Keratinocyte (primary cell): Measurements from ENCODE around the gene RIPPLY1. TPM values are rescaled to one million over a fixed set of nuclear protein-coding genes. Genes with fewer than 3 reads are reported as not detected.

ENCODE experiments used
- DNase-seq: peaks from one replicate; pipeline ENCODE4 v3.0.0-alpha.2; 2011; ENCODE audit warnings: low read depth, missing footprints, low spot score
- FAIRE-seq: peaks from 2 replicates; lab custom pipeline; 2011; peaks lifted over from hg19 to GRCh38; lab: Jason Lieb, UNC
- H2AFZ ChIP-seq: 2 replicates; pipeline ENCODE4 v1.6.0; 2012; ENCODE audit warnings: low read length, control low read depth, inconsistent platforms; ENCODE audit not compliant: control insufficient read depth
- H3K27ac ChIP-seq: 2 replicates; pipeline ENCODE4 v1.5.1; 2011; ENCODE audit warnings: low read length; ENCODE audit not compliant: control insufficient read depth, insufficient read depth
- H3K27me3 ChIP-seq: 3 replicates; pipeline ENCODE4 v1.6.0; 2011; ENCODE audit warnings: low read length; ENCODE audit not compliant: control insufficient read depth, insufficient read depth; ENCODE audit errors: extremely low read depth
- H3K36me3 ChIP-seq, 2 experiments: 2 replicates in 1 of 2; 3 replicates in 1 of 2; pipeline ENCODE4 v1.5.1; 2011; ENCODE audit warnings: low read length in 2 of 2, mild to moderate bottlenecking in 1 of 2; ENCODE audit not compliant: control insufficient read depth in 2 of 2, insufficient read depth in 2 of 2; ENCODE audit errors: extremely low read depth in 1 of 2
- H3K4me1 ChIP-seq: 3 replicates; pipeline ENCODE4 v1.5.1; 2011; ENCODE audit warnings: low read length; ENCODE audit not compliant: control insufficient read depth, insufficient read depth; ENCODE audit errors: extremely low read depth
- H3K4me2 ChIP-seq: 3 replicates; pipeline ENCODE4 v1.6.0; 2011; ENCODE audit warnings: low read depth, low read length; ENCODE audit not compliant: control insufficient read depth, insufficient read depth; ENCODE audit errors: extremely low read depth
- H3K4me3 ChIP-seq, 3 experiments: fragments of 200-600 bp in 1 of 3; sonication (generic) in 1 of 3; 2 replicates in 2 of 3; 3 replicates in 1 of 3; pipeline ENCODE4 v1.5.1; 2011 to 2016; ENCODE audit warnings: low read length in 3 of 3, mild to moderate bottlenecking in 3 of 3, control low read depth in 2 of 3, inconsistent platforms in 1 of 3, low read depth in 1 of 3, mixed read lengths in 1 of 3, mixed run types in 1 of 3, moderate library complexity in 1 of 3; ENCODE audit not compliant: control insufficient read depth in 2 of 3, insufficient read depth in 2 of 3; ENCODE audit errors: extremely low read depth in 1 of 3
- H3K79me2 ChIP-seq: 2 replicates; pipeline ENCODE4 v1.6.0; 2012; ENCODE audit warnings: low read length; ENCODE audit not compliant: control insufficient read depth, insufficient read depth
- H3K9ac ChIP-seq: 3 replicates; pipeline ENCODE4 v1.6.0; 2011; ENCODE audit warnings: low read length; ENCODE audit not compliant: control insufficient read depth, insufficient read depth; ENCODE audit errors: extremely low read depth
- H3K9me1 ChIP-seq: 3 replicates; pipeline ENCODE4 v1.6.0; 2011; ENCODE audit warnings: low read length; ENCODE audit not compliant: control insufficient read depth, insufficient read depth; ENCODE audit errors: extremely low read depth
- H3K9me3 ChIP-seq: 2 replicates; pipeline ENCODE4 v1.5.1; 2012; ENCODE audit warnings: low read depth, low read length; ENCODE audit not compliant: control insufficient read depth
- H4K20me1 ChIP-seq: 3 replicates; pipeline ENCODE4 v1.6.0; 2011; ENCODE audit warnings: low read length; ENCODE audit not compliant: control insufficient read depth, insufficient read depth; ENCODE audit errors: extremely low read depth
- CTCF ChIP-seq, 3 experiments: IDR thresholded peaks in 1 of 3; conservative IDR thresholded peaks in 1 of 3; optimal IDR thresholded peaks in 1 of 3; 2 replicates in 2 of 3; 3 replicates in 1 of 3; pipeline versions ENCODE3 to v1.5.1; 2011; ENCODE audit warnings: low read length in 3 of 3, mild to moderate bottlenecking in 3 of 3, moderate library complexity in 2 of 3, control low read depth in 1 of 3, inconsistent platforms in 1 of 3; ENCODE audit not compliant: insufficient read depth in 2 of 3; ENCODE audit errors: extremely low read depth in 1 of 3
- EZH2 ChIP-seq: IDR thresholded peaks from one replicate; pipeline ENCODE4 v1.6.1; 2012; ENCODE audit warnings: inconsistent platforms, mild to moderate bottlenecking, low read length, moderate library complexity
- dilution Hi-C: fragments of 300-500 bp; cut with MboI; formaldehyde crosslinking; loops from one replicate; pipeline ENCODE4 v1.7.0; 2020; ENCODE audit warnings: low sequenced_read_pairs; ENCODE audit not compliant: extremely low pct_ligation_motif_present
- polyA plus RNA-seq, 5 experiments: library from polyadenylated mRNA; depleted of rRNA in 3 of 5; stranded (reverse) in 3 of 5; stranded (forward) in 1 of 5; unstranded in 1 of 5; fragments of >200 nt; gene quantifications; 1 replicate in 1 of 5; 2 replicates in 3 of 5; 3 replicates in 1 of 5; pipeline versions ENCODE4 v1.2.1 to v1.2.3, GENCODE V29; 2011 to 2012; ENCODE audit warnings: missing spikeins in 2 of 5, low read depth in 1 of 5, low replicate concordance in 1 of 5

Gene RIPPLY1
- polyA plus RNA-seq, 1 donor (not counting 4 experiments of a cell fraction or from before 2014, with no cell fraction given), result not detected

- H2AFZ ChIP-seq, result no peak overlapping the region
- no peaks in the 10 kb centered on the region for H3K9me3 ChIP-seq
- peaks cover 5% of the 10 kb centered on the region for H3K27me3 ChIP-seq
- no peaks in the 10 kb centered on the region for H3K36me3 ChIP-seq
- FAIRE-seq (no peak), DNase-seq (no peak)
- no peak overlapping the region for H3K4me2 ChIP-seq
- no peaks in the 10 kb centered on the region for H4K20me1 ChIP-seq
- dilution Hi-C loops, result no loop called here
- H3K9me1 ChIP-seq, result no peaks in the 10 kb centered on the region
- no peaks in the 10 kb centered on the region for H3K4me1 ChIP-seq
- H3K27ac ChIP-seq, result no peak overlapping the region
- H3K4me3 ChIP-seq, result no peak overlapping the region
- TF ChIP-seq CTCF (optimal IDR thresholded peaks at IDR 0.05 in 1 of 3, IDR thresholded peaks at IDR 0.05 in 1 of 3, conservative IDR thresholded peaks at IDR 0.05 in 1 of 3; ENCODE audit: extremely low read depth in 1 of 3, insufficient read depth in 2 of 3, low read length in 3 of 3) (no peak), EZH2 (no peak)
- no peak overlapping the region for H3K9ac ChIP-seq
- no peaks in the 10 kb centered on the region for H3K79me2 ChIP-seq
Observed at GRCh38 chrX:106928227-106928626, 25.1 kb upstream of the RIPPLY1 start.

- Histone ChIP-seq H3K9ac (no peak overlapping the region), H3K9me3 (no peaks in the 10 kb centered on the region), H3K4me3 (no peak overlapping the region), H2AFZ (no peak overlapping the region), H4K20me1 (no peaks in the 10 kb centered on the region), H3K79me2 (no peaks in the 10 kb centered on the region), H3K36me3 (no peaks in the 10 kb centered on the region), H3K27me3 (peaks cover 5% of the 10 kb centered on the region), H3K4me1 (no peaks in the 10 kb centered on the region), H3K9me1 (no peaks in the 10 kb centered on the region), H3K4me2 (no peak overlapping the region), H3K27ac (no peak overlapping the region)
- TF ChIP-seq CTCF (optimal IDR thresholded peaks at IDR 0.05 in 1 of 3, IDR thresholded peaks at IDR 0.05 in 1 of 3, conservative IDR thresholded peaks at IDR 0.05 in 1 of 3; ENCODE audit: extremely low read depth in 1 of 3, insufficient read depth in 2 of 3, low read length in 3 of 3) (no peak), EZH2 (no peak)
- FAIRE-seq (no peak), DNase-seq (no peak)
- dilution Hi-C loops, result no loop called here
Observed at GRCh38 chrX:106927700-106928099, 24.6 kb upstream of the RIPPLY1 start.
